ENCODE results near the gene MYL6.

The MYL6 gene

GRCh38 chr12:56189099-56189917 lies 31.1 kb downstream of the MYL6 start, which contains the start of gene SMARCC2 (continued):
- TF ChIP-seq ZNF155 (tag by site-specific recombination; IDR thresholded peaks at IDR 0.05) (no peak), ZNF311 (tag by site-specific recombination; IDR thresholded peaks at IDR 0.05; ENCODE audit: borderline replicate concordance) (no peak), ZNF157 (tag by site-specific recombination; IDR thresholded peaks at IDR 0.05) (no peak), AEBP2 (tag by site-specific recombination; IDR thresholded peaks at IDR 0.05; ENCODE audit: borderline replicate concordance) (no peak), INSM2 (tag by site-specific recombination; IDR thresholded peaks at IDR 0.05) (no peak), ZNF558 (tag by site-specific recombination; IDR thresholded peaks at IDR 0.05) (no peak), ZNF747 (tag by site-specific recombination; IDR thresholded peaks at IDR 0.05) (no peak), ZNF585B (tag by site-specific recombination; IDR thresholded peaks at IDR 0.05) (no peak), ZNF214 (tag by site-specific recombination; IDR thresholded peaks at IDR 0.05; ENCODE audit: borderline replicate concordance) (no peak), ZNF132 (tag by site-specific recombination; IDR thresholded peaks at IDR 0.05; ENCODE audit: borderline replicate concordance) (no peak), ZNF843 (tag by site-specific recombination; IDR thresholded peaks at IDR 0.05) (0 out of 2 replicates have a peak, but pooled peaks have one; percentile 5), ZNF133 (tag by site-specific recombination; IDR thresholded peaks at IDR 0.05) (no peak), KLF7 (tag by site-specific recombination; IDR thresholded peaks at IDR 0.05; ENCODE audit: borderline replicate concordance) (no peak), ZNF530 (tag by site-specific recombination; IDR thresholded peaks at IDR 0.05; ENCODE audit: low read depth) (no peak), ZNF830 (tag by site-specific recombination; IDR thresholded peaks at IDR 0.05; ENCODE audit: low read depth) (no peak), TCF7L2 (IDR thresholded peaks at IDR 0.05; ENCODE audit: borderline replicate concordance, low read depth, low read length) (no peak), ZNF416 (tag by site-specific recombination; IDR thresholded peaks at IDR 0.05) (no peak), ZSCAN5A (tag by site-specific recombination; IDR thresholded peaks at IDR 0.05) (peak; percentile 9; the same call in 1 of the 2 replicates), WT1 (tag by site-specific recombination; IDR thresholded peaks at IDR 0.05) (0 out of 2 replicates have a peak, but pooled peaks have one; percentile 8), ZNF561 (tag by site-specific recombination; IDR thresholded peaks at IDR 0.05; ENCODE audit: borderline replicate concordance) (no peak), ZSCAN16 (tag by site-specific recombination; IDR thresholded peaks at IDR 0.05) (no peak), ZBTB20 (tag by site-specific recombination; IDR thresholded peaks at IDR 0.05) (peak; percentile 16; the same call in 1 of the 2 replicates)
- TF ChIP-seq, protein P1, sequence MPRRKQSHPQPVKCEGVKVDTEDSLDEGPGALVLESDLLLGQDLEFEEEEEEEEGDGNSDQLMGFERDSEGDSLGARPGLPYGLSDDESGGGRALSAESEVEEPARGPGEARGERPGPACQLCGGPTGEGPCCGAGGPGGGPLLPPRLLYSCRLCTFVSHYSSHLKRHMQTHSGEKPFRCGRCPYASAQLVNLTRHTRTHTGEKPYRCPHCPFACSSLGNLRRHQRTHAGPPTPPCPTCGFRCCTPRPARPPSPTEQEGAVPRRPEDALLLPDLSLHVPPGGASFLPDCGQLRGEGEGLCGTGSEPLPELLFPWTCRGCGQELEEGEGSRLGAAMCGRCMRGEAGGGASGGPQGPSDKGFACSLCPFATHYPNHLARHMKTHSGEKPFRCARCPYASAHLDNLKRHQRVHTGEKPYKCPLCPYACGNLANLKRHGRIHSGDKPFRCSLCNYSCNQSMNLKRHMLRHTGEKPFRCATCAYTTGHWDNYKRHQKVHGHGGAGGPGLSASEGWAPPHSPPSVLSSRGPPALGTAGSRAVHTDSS (tag by site-specific recombination; IDR thresholded peaks at IDR 0.05): no peak
- TF ChIP-seq, protein P2, sequence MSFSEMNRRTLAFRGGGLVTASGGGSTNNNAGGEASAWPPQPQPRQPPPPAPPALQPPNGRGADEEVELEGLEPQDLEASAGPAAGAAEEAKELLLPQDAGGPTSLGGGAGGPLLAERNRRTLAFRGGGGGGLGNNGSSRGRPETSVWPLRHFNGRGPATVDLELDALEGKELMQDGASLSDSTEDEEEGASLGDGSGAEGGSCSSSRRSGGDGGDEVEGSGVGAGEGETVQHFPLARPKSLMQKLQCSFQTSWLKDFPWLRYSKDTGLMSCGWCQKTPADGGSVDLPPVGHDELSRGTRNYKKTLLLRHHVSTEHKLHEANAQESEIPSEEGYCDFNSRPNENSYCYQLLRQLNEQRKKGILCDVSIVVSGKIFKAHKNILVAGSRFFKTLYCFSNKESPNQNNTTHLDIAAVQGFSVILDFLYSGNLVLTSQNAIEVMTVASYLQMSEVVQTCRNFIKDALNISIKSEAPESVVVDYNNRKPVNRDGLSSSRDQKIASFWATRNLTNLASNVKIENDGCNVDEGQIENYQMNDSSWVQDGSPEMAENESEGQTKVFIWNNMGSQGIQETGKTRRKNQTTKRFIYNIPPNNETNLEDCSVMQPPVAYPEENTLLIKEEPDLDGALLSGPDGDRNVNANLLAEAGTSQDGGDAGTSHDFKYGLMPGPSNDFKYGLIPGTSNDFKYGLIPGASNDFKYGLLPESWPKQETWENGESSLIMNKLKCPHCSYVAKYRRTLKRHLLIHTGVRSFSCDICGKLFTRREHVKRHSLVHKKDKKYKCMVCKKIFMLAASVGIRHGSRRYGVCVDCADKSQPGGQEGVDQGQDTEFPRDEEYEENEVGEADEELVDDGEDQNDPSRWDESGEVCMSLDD (tag by site-specific recombination; IDR thresholded peaks at IDR 0.05): no peak
- TF ChIP-seq, protein P3, sequence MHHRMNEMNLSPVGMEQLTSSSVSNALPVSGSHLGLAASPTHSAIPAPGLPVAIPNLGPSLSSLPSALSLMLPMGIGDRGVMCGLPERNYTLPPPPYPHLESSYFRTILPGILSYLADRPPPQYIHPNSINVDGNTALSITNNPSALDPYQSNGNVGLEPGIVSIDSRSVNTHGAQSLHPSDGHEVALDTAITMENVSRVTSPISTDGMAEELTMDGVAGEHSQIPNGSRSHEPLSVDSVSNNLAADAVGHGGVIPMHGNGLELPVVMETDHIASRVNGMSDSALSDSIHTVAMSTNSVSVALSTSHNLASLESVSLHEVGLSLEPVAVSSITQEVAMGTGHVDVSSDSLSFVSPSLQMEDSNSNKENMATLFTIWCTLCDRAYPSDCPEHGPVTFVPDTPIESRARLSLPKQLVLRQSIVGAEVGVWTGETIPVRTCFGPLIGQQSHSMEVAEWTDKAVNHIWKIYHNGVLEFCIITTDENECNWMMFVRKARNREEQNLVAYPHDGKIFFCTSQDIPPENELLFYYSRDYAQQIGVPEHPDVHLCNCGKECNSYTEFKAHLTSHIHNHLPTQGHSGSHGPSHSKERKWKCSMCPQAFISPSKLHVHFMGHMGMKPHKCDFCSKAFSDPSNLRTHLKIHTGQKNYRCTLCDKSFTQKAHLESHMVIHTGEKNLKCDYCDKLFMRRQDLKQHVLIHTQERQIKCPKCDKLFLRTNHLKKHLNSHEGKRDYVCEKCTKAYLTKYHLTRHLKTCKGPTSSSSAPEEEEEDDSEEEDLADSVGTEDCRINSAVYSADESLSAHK (tag by site-specific recombination; IDR thresholded peaks at IDR 0.05): no peak
- TF ChIP-seq, protein P4, sequence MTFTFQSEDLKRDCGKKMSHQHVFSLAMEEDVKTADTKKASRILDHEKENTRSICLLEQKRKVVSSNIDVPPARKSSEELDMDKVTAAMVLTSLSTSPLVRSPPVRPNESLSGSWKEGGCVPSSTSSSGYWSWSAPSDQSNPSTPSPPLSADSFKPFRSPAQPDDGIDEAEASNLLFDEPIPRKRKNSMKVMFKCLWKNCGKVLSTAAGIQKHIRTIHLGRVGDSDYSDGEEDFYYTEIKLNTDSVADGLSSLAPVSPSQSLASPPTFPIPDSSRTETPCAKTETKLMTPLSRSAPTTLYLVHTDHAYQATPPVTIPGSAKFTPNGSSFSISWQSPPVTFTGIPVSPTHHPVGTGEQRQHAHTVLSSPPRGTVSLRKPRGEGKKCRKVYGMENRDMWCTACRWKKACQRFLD (tag by site-specific recombination; IDR thresholded peaks at IDR 0.05): no peak
